Nucleus accumbens (tissue), 56 donors: ENCODE data around the gene ABHD1.
"Not testable (repeated sequence)": the region's sequence is repeated elsewhere in the genome, so short reads cannot be mapped to it uniquely, and the experiment has no call there.

Experiments used
- DNase-seq, 56 donors: peaks; one replicate each; lab custom pipeline; 2025; lab: John Stamatoyannopoulos, UW

ABHD1 gene

GRCh38 chr2:27102329-27102728 lies 21.3 kb upstream of the ABHD1 start:
- DNase-seq: no peak

- DNase-seq: no peak
Measured at GRCh38 chr2:27105981-27106380, 17.6 kb upstream of the ABHD1 start.

GRCh38 chr2:27108221-27108620 lies 15.4 kb upstream of the ABHD1 start:
- no peak for DNase-seq

GRCh38 chr2:27109083-27109482 lies 14.5 kb upstream of the ABHD1 start:
- DNase-seq: no peak

- not testable (repeated sequence) for DNase-seq
Measured at GRCh38 chr2:27110603-27111352, 12.8 kb upstream of the ABHD1 start.

GRCh38 chr2:27111392-27112078 lies 12.1 kb upstream of the ABHD1 start:
- DNase-seq: not testable (repeated sequence)

GRCh38 chr2:27115519-27115918 lies 8.1 kb upstream of the ABHD1 start:
- no peak for DNase-seq

GRCh38 chr2:27117995-27118524 lies 5.6 kb upstream of the ABHD1 start:
- DNase-seq: peak in 2 of 56 donors; percentile 18 to 30

GRCh38 chr2:27118525-27119329 lies 4.9 kb upstream of the ABHD1 start, which contains the start of gene CGREF1:
CGREF1 (minus strand) TSS chr2:27119128; CDS start chr2:27104366, 14,762 bp downstream.
- DNase-seq: peak in 14 of 56 donors; percentile 11 to 70 (median 20)

- not testable (repeated sequence) for DNase-seq
Measured at GRCh38 chr2:27119330-27119670, 4.3 kb upstream of the ABHD1 start.

GRCh38 chr2:27121906-27122305 lies 1.7 kb upstream of the ABHD1 start:
- DNase-seq: no peak

- DNase-seq: no peak
Measured at GRCh38 chr2:27122791-27123190, 824 bp upstream of the ABHD1 start.

- no peak for DNase-seq
Measured at GRCh38 chr2:27125104-27125503, 1.5 kb downstream of the ABHD1 start.

GRCh38 chr2:27126252-27126710 lies 2.7 kb downstream of the ABHD1 start:
- no peak for DNase-seq

GRCh38 chr2:27127883-27128667 lies 4.5 kb downstream of the ABHD1 start:
- no peak for DNase-seq

GRCh38 chr2:27128668-27129571 lies 5.3 kb downstream of the ABHD1 start:
- no peak for DNase-seq

- no peak for DNase-seq
Measured at GRCh38 chr2:27130396-27130795, 6.8 kb downstream of the ABHD1 start.

- no peak for DNase-seq
Measured at GRCh38 chr2:27131429-27131828, 7.8 kb downstream of the ABHD1 start.
